OCI-LY1 (cell line): ENCODE data around the gene IGF2BP2.

ENCODE experiments used
- CTCF ChIP-seq: fragments of 200-600 bp; sonication (generic), shearing (Covaris generic); IDR thresholded peaks from 2 replicates; pipeline ENCODE4 v1.5.1; 2017; ENCODE audit warnings: mild to moderate bottlenecking, antibody characterized with exemption, low read length, moderate library complexity, mixed read lengths
- EZH2 ChIP-seq: fragments of 200-600 bp; sonication (generic), shearing (Covaris generic); IDR thresholded peaks from 2 replicates; pipeline ENCODE4 v1.8.0; 2017; ENCODE audit warnings: borderline replicate concordance, mixed run types, mild to moderate bottlenecking, antibody characterized with exemption, low read length, moderate library complexity, mixed read lengths

- TF ChIP-seq CTCF: no peak
- TF ChIP-seq EZH2: no peak
These were observed 157.3 kb downstream of the IGF2BP2 start for GRCh38 chr3:185667574-185667973.
